Prostate gland (tissue), 2 donors: Measurements from ENCODE around the gene NCAM1. TPM values are rescaled to one million over a fixed set of nuclear protein-coding genes. Genes with fewer than 3 reads are reported as not detected.

ENCODE experiments used
- DNase-seq: peaks from one replicate; pipeline ENCODE4 v3.0.0-alpha.2; 2019; ENCODE audit warnings: low spot score
- H3K27ac ChIP-seq, 2 donors: fragments of 200-600 bp; sonication (generic); 2 replicates each; pipeline ENCODE4 v1.5.1; 2017 to 2019
- H3K27me3 ChIP-seq: fragments of 200-600 bp; sonication (generic); replicated peaks from 2 replicates; pipeline ENCODE4 v1.5.1; 2019; ENCODE audit not compliant: insufficient read depth
- H3K36me3 ChIP-seq, 2 donors: fragments of 200-600 bp; sonication (generic); 1 replicate in 1 of 2; 2 replicates in 1 of 2; pipeline versions ENCODE4 v1.5.1 to v1.8.1; 2017 to 2019
- H3K4me1 ChIP-seq: fragments of 200-600 bp; sonication (generic); replicated peaks from 2 replicates; pipeline ENCODE4 v1.5.1; 2019
- H3K4me3 ChIP-seq, 2 donors: fragments of 200-600 bp; sonication (generic); 2 replicates each; pipeline ENCODE4 v1.5.1; 2017 to 2019
- H3K9me3 ChIP-seq: fragments of 200-600 bp; sonication (generic); 2 replicates; pipeline ENCODE4 v1.5.1; 2017
- POLR2A ChIP-seq: fragments of 450-650 bp; IDR thresholded peaks from one replicate; pipeline ENCODE4 v1.6.1; 2016; ENCODE audit warnings: antibody characterized with exemption, mild to moderate bottlenecking
- POLR2AphosphoS5 ChIP-seq: sonication (generic); formaldehyde crosslinking; IDR thresholded peaks from one replicate; pipeline ENCODE4 v1.6.1; 2017; ENCODE audit warnings: antibody characterized with exemption
- WGBS: methylation state at CpG from one replicate; pipeline ENCODE4 v1.1.5; 2018; 5-methylcytosine and 5-hydroxymethylcytosine counted together
- intact Hi-C: fragments of 100-400 bp; cut with DNase I; formaldehyde crosslinking; loops from one replicate; pipeline ENCODE4 v1.14.2; 2022
- total RNA-seq, 2 donors: library from RNA; depleted of rRNA; stranded (reverse); fragments of >200 nt; gene quantifications; one replicate each; pipeline ENCODE4 v1.1.0, GENCODE V29; 2016
- TF ChIP-seq, protein P1 (sequence below), 4 experiments: fragments of 200-600 bp in 2 of 4; fragments of 450-650 bp in 2 of 4; sonication (generic) in 2 of 4; IDR thresholded peaks; 1 replicate in 3 of 4; 2 replicates in 1 of 4; pipeline ENCODE4 v1.5.1; 2016 to 2019; ENCODE audit warnings: antibody characterized with exemption in 4 of 4, mild to moderate bottlenecking in 2 of 4, moderate library complexity in 2 of 4

NCAM1 gene
- total RNA-seq, 2 donors from 2014 or later, result 3.8 to 39.7 TPM

DNA sequence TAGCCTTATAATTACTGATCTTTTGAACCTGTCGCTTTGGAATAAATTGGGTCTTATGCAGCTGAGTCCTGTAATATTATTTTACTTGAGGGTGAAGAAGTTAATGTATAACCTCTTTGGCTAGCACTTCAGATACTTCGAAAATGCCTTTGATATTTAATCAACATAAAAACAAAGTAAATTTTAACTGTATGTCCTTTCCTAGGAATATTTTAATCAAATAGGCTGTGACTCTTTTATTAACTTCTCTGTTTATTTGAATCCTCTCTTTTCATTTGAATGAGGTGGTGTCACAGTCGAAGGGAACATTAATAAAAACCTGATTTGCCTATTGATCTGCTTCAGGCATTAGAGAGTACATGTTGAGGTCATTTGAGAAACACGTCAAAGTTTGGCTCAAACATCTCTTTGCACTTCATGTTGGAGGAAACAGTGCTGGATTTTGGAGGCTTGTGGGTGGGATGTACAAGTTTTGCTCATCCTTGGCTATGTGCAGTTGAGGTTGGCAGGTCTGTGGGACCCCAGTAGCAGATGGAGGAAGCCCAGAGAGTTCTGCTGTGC lies 143.6 kb downstream of the NCAM1 start:
- no peak overlapping the region for H3K4me3 ChIP-seq
- 21% methylated on average over 4 of the region's 4 CpGs for WGBS
- no peaks in the 10 kb centered on the region for H3K36me3 ChIP-seq
- H3K9me3 ChIP-seq, result no peaks in the 10 kb centered on the region
- no peak for DNase-seq
- H3K27me3 ChIP-seq, result no peaks in the 10 kb centered on the region
- no peak overlapping the region for H3K27ac ChIP-seq
- H3K4me1 ChIP-seq, result no peaks in the 10 kb centered on the region
- intact Hi-C loops, result no loop called here
- TF ChIP-seq POLR2A (no peak), POLR2AphosphoS5 (no peak)
- TF ChIP-seq, protein P1, sequence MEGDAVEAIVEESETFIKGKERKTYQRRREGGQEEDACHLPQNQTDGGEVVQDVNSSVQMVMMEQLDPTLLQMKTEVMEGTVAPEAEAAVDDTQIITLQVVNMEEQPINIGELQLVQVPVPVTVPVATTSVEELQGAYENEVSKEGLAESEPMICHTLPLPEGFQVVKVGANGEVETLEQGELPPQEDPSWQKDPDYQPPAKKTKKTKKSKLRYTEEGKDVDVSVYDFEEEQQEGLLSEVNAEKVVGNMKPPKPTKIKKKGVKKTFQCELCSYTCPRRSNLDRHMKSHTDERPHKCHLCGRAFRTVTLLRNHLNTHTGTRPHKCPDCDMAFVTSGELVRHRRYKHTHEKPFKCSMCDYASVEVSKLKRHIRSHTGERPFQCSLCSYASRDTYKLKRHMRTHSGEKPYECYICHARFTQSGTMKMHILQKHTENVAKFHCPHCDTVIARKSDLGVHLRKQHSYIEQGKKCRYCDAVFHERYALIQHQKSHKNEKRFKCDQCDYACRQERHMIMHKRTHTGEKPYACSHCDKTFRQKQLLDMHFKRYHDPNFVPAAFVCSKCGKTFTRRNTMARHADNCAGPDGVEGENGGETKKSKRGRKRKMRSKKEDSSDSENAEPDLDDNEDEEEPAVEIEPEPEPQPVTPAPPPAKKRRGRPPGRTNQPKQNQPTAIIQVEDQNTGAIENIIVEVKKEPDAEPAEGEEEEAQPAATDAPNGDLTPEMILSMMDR (IDR thresholded peaks at IDR 0.05), result no peak

DNA sequence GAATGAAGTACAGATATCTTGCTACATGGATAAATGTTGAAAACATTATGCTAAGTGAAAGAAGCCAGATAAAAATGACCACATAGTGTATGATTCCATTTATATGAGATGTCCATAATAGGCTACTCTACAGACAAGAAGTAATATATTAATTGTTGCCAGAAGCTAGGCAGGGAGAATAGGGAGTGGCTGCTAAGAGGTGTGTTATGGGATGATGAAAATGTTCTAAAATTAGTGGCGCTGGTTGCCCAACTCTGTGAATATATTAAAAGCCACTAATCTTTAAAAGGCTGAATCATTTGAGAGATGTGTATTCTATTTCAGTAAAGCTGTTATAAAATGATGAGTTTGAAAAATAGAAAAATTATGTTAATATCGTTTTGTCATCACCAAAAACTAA lies 144.4 kb downstream of the NCAM1 start:
- Histone ChIP-seq H3K36me3 (no peaks in the 10 kb centered on the region), H3K4me3 (no peak overlapping the region), H3K4me1 (no peaks in the 10 kb centered on the region), H3K27me3 (no peaks in the 10 kb centered on the region), H3K9me3 (no peaks in the 10 kb centered on the region), H3K27ac (no peak overlapping the region)
- TF ChIP-seq POLR2AphosphoS5 (no peak), POLR2A (no peak)
- TF ChIP-seq, protein P1 (IDR thresholded peaks at IDR 0.05), result no peak
- 97% methylated on average over 2 of the region's 2 CpGs for WGBS
- no peak for DNase-seq
- intact Hi-C loops, result no loop called here

DNA sequence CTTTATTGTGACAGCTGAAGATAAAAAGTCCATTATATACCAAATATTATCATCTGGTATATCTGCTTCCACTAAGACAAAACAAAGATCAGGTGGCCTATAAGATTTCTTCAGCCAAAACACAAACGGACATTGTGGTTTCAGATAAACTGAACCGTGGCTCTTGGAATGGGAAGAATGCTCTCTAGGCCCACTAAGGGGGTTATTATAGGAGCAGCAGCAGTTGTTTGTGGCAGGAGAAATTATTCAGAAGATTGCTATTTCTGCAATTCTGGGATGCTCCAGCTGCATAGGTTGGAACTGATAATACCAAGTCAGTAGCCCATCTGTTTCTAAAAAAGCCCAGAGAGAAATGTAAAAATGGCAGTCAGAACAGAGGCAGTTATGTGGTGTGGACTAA lies 145.3 kb downstream of the NCAM1 start:
- Histone ChIP-seq H3K27ac (no peak overlapping the region), H3K36me3 (no peaks in the 10 kb centered on the region), H3K4me1 (no peaks in the 10 kb centered on the region), H3K9me3 (no peaks in the 10 kb centered on the region), H3K4me3 (no peak overlapping the region), H3K27me3 (no peaks in the 10 kb centered on the region)
- DNase-seq, result no peak
- TF ChIP-seq, protein P1 (IDR thresholded peaks at IDR 0.05), result no peak
- TF ChIP-seq POLR2AphosphoS5 (no peak), POLR2A (no peak)
- WGBS, result 19% methylated on average over 2 of the region's 2 CpGs
- intact Hi-C loops, result no loop called here

DNA sequence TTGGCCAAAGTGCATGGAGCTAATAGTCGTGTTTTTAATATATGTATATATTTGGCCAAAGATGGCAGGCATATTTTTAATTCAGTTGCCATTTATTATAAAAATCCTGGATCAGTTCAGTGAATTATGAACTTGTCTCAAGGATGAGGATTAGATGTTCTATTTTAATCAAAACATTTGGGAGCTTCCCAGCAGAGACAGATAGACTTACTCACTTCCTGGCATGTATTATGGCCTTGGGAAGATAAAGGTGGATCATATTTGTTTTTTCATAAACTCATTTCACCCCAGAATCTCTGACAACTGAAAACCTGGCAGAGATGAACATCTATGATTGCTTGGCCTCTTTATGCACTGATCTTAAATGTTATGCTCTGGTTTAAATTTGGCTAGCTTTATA lies 148.8 kb downstream of the NCAM1 start:
- no peaks in the 10 kb centered on the region for H3K9me3 ChIP-seq
- DNase-seq, result no peak
- TF ChIP-seq, protein P1 (IDR thresholded peaks at IDR 0.05), result no peak
- TF ChIP-seq POLR2AphosphoS5, result no peak
- no peak for TF ChIP-seq POLR2A
- no peaks in the 10 kb centered on the region for H3K27me3 ChIP-seq
- WGBS, result 64% methylated on average over 1 of the region's 1 CpG
- no peaks in the 10 kb centered on the region for H3K4me1 ChIP-seq
- H3K36me3 ChIP-seq, result no peaks in the 10 kb centered on the region
- intact Hi-C loops, result loop anchor here (5.0 to 10.0 kb wide), 3 partner anchors 148 to 815 kb away; partner anchors contain the start of gene NCAM1
- H3K4me3 ChIP-seq, result no peak overlapping the region
- no peak overlapping the region for H3K27ac ChIP-seq

DNA sequence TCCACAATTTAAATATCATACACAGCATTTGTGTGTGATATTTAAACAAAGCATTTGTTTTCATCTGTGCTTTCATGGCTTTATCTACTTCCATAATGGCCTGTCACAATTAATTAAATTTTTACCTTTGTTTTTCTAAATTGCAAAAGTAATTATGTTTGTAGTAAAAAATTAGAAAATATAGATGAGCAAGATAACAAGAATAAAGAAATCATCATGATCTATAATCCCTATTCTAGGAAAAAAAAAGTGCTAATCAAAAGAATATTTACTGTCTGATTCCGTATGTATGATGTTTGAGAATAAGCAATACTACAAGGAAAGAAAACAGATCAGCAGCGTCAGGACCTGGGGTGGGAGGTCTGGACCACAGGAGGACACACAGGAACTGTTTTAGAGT lies 149.9 kb downstream of the NCAM1 start:
- WGBS, result 74% methylated on average over 2 of the region's 2 CpGs
- Histone ChIP-seq H3K36me3 (no peaks in the 10 kb centered on the region), H3K27me3 (no peaks in the 10 kb centered on the region), H3K9me3 (no peaks in the 10 kb centered on the region), H3K4me3 (no peak overlapping the region), H3K4me1 (no peaks in the 10 kb centered on the region), H3K27ac (no peak overlapping the region)
- TF ChIP-seq POLR2AphosphoS5 (no peak), POLR2A (no peak)
- TF ChIP-seq, protein P1 (IDR thresholded peaks at IDR 0.05), result no peak
- intact Hi-C loops, result loop anchor here (5.0 to 10.0 kb wide), 3 partner anchors 149 to 816 kb away; partner anchors contain the start of gene NCAM1
- DNase-seq, result no peak
